NCI-H2227 treated with DMSO at 0.1 percent for 48 hours (cell line): ENCODE data around the gene EMC8.
"Not testable (repeated sequence)": the region's sequence is repeated elsewhere in the genome, so short reads cannot be mapped to it uniquely, and the experiment has no call there.

ENCODE experiments used
- DNase-seq: peaks from one replicate; lab custom pipeline; 2025; lab: John Stamatoyannopoulos, UW

The EMC8 gene

GRCh38 chr16:85812811-85813700 is 13.7 kb upstream of the EMC8 start:
- DNase-seq = no peak

- DNase-seq = no peak
Measured at GRCh38 chr16:85812031-85812807, 12.9 kb upstream of the EMC8 start.

GRCh38 chr16:85810742-85811115 is 11.4 kb upstream of the EMC8 start:
- no peak for DNase-seq

GRCh38 chr16:85810097-85810741 is 10.9 kb upstream of the EMC8 start:
- DNase-seq = no peak

GRCh38 chr16:85809645-85810044 is 10.3 kb upstream of the EMC8 start:
- DNase-seq = no peak

GRCh38 chr16:85808926-85809325 is 9.6 kb upstream of the EMC8 start:
- no peak for DNase-seq

- not testable (repeated sequence) for DNase-seq
Measured at GRCh38 chr16:85808104-85808503, 8.8 kb upstream of the EMC8 start.

- not testable (repeated sequence) for DNase-seq
Measured at GRCh38 chr16:85807340-85807739, 8.0 kb upstream of the EMC8 start.

- no peak for DNase-seq
Measured at GRCh38 chr16:85806539-85806938, 7.2 kb upstream of the EMC8 start.

- DNase-seq = no peak
Measured at GRCh38 chr16:85805442-85806045, 6.2 kb upstream of the EMC8 start.

GRCh38 chr16:85803570-85803969 is 4.2 kb upstream of the EMC8 start:
- no peak for DNase-seq

GRCh38 chr16:85800321-85800669 is 951 bp upstream of the EMC8 start:
- no peak for DNase-seq

GRCh38 chr16:85798901-85799496 is 345 bp downstream of the EMC8 start:
- no peak for DNase-seq

GRCh38 chr16:85798283-85798776 is 1.0 kb downstream of the EMC8 start:
- no peak for DNase-seq

GRCh38 chr16:85796599-85796998 is 2.7 kb downstream of the EMC8 start:
- DNase-seq = no peak

GRCh38 chr16:85796152-85796551 is 3.2 kb downstream of the EMC8 start:
- DNase-seq = no peak

GRCh38 chr16:85794696-85795095 is 4.6 kb downstream of the EMC8 start:
- DNase-seq = no peak

GRCh38 chr16:85793662-85794298 is 5.6 kb downstream of the EMC8 start:
- DNase-seq = no peak

- no peak for DNase-seq
Measured at GRCh38 chr16:85789773-85790172, 9.6 kb downstream of the EMC8 start.

GRCh38 chr16:85788819-85789218 is 10.5 kb downstream of the EMC8 start:
- DNase-seq = no peak

GRCh38 chr16:85785927-85786326 is 13.4 kb downstream of the EMC8 start:
- no peak for DNase-seq
